Endothelial cell of umbilical vein (primary cell): ENCODE results near the gene PEX5L. TPM values are rescaled to one million over a fixed set of nuclear protein-coding genes. Genes with fewer than 3 reads are reported as not detected.

Experiments used
- BruUV-seq: library from RNA; stranded (reverse); fragments of 400-500 nt; replicated peaks from 2 replicates; lab custom pipeline; 2021; lab: Mats Ljungman, UMichigan
- CTCF ChIA-PET: fragments of 300-600, 350-600 bp; sonication (Branson Sonifier 250); formaldehyde crosslinking; loops from one replicate; lab custom pipeline; 2021; ENCODE audit warnings: antibody characterized with exemption, inconsistent platforms; lab: Charles Lee
- POLR2A ChIA-PET: fragments of 300-600, 350-600 bp; sonication (Branson Sonifier 250); formaldehyde crosslinking; loops from one replicate; lab custom pipeline; 2021; ENCODE audit warnings: antibody characterized with exemption, inconsistent platforms; lab: Charles Lee
- DNase-seq: peaks from one replicate; pipeline ENCODE4 v3.0.0-alpha.2; 2011; ENCODE audit warnings: low read depth, low spot score
- FAIRE-seq: peaks from 2 replicates; lab custom pipeline; 2011; peaks lifted over from hg19 to GRCh38; lab: Jason Lieb, UNC
- H2AFZ ChIP-seq: 2 replicates; pipeline ENCODE4 v1.6.0; 2012; ENCODE audit warnings: low read depth, low read length, control low read depth, inconsistent platforms
- H3K27ac ChIP-seq: 2 replicates; pipeline ENCODE4 v1.5.1; 2011; ENCODE audit warnings: low read depth, mild to moderate bottlenecking, control low read depth, low read length, moderate library complexity; ENCODE audit not compliant: insufficient read depth
- H3K27me3 ChIP-seq, 2 experiments: 2 replicates each; pipeline versions ENCODE4 v1.6.0 to v1.6.1; 2011; ENCODE audit warnings: low read length in 2 of 2, mixed read lengths in 1 of 2; ENCODE audit not compliant: control insufficient read depth in 2 of 2, insufficient read depth in 2 of 2
- H3K36me3 ChIP-seq, 2 experiments: 2 replicates in 1 of 2; 3 replicates in 1 of 2; pipeline ENCODE4 v1.5.1; 2011; ENCODE audit warnings: low read length in 2 of 2, mild to moderate bottlenecking in 1 of 2, moderate library complexity in 1 of 2; ENCODE audit not compliant: control insufficient read depth in 2 of 2, insufficient read depth in 2 of 2; ENCODE audit errors: extremely low read depth in 1 of 2
- H3K4me1 ChIP-seq: 3 replicates; pipeline ENCODE4 v1.5.1; 2011; ENCODE audit warnings: mild to moderate bottlenecking, low read length; ENCODE audit not compliant: control insufficient read depth, insufficient read depth; ENCODE audit errors: extremely low read depth
- H3K4me2 ChIP-seq: 2 replicates; pipeline ENCODE4 v1.6.1; 2011; ENCODE audit warnings: low read length, control low read depth, mixed read lengths; ENCODE audit not compliant: insufficient read depth
- H3K4me3 ChIP-seq, 3 experiments: fragments of 200-600 bp in 1 of 3; sonication (generic), shearing (Covaris generic) in 1 of 3; replicated peaks in 1 of 3; 2 replicates each; pipeline ENCODE4 v1.5.1; 2011 to 2016; ENCODE audit warnings: control low read depth in 3 of 3, low read length in 3 of 3, mild to moderate bottlenecking in 2 of 3, inconsistent platforms in 1 of 3, low read depth in 1 of 3, moderate library complexity in 1 of 3; ENCODE audit not compliant: insufficient read depth in 1 of 3
- H3K79me2 ChIP-seq: 2 replicates; pipeline ENCODE4 v1.6.0; 2012; ENCODE audit warnings: low read length, inconsistent platforms; ENCODE audit not compliant: control insufficient read depth, insufficient read depth
- H3K9ac ChIP-seq: replicated peaks from 2 replicates; pipeline ENCODE3; 2011; ENCODE audit warnings: low read length, control low read depth; ENCODE audit not compliant: insufficient read depth; ENCODE audit errors: extremely low read depth
- H3K9me1 ChIP-seq: replicated peaks from 3 replicates; pipeline ENCODE4 v1.6.0; 2011; ENCODE audit warnings: mild to moderate bottlenecking, low read length; ENCODE audit not compliant: control insufficient read depth, insufficient read depth; ENCODE audit errors: extremely low read depth
- H3K9me3 ChIP-seq: replicated peaks from 2 replicates; pipeline ENCODE4 v1.5.1; 2012; ENCODE audit warnings: low read length, inconsistent platforms; ENCODE audit not compliant: control insufficient read depth, insufficient read depth
- H4K20me1 ChIP-seq: replicated peaks from 2 replicates; pipeline ENCODE3; 2011; ENCODE audit warnings: mild to moderate bottlenecking, low read length; ENCODE audit not compliant: control insufficient read depth, insufficient read depth; ENCODE audit errors: extremely low read depth
- MAX ChIP-seq: IDR thresholded peaks from 2 replicates; pipeline ENCODE4 v1.6.1; 2011; ENCODE audit not compliant: insufficient read depth, insufficient read length
- POLR2AphosphoS5 ChIP-seq: IDR thresholded peaks from 2 replicates; pipeline ENCODE4 v1.6.1; 2012; ENCODE audit warnings: low read depth, mild to moderate bottlenecking, control low read depth, low read length, moderate library complexity; ENCODE audit not compliant: insufficient read depth
- dilution Hi-C: fragments of 300-500 bp; cut with MboI; formaldehyde crosslinking; loops from one replicate; pipeline ENCODE4 v1.15.0; 2019; ENCODE audit warnings: low sequenced_read_pairs; ENCODE audit not compliant: extremely low pct_ligation_motif_present
- intact Hi-C: fragments of 100-400 bp; cut with micrococcal nuclease; formaldehyde crosslinking; loops from one replicate; pipeline ENCODE4 v1.10.0; 2022
- polyA plus RNA-seq, 4 experiments: library from polyadenylated mRNA; depleted of rRNA in 3 of 4; stranded (reverse) in 3 of 4; unstranded in 1 of 4; fragments of >200 nt; gene quantifications; 2 replicates each; pipeline versions ENCODE4 v1.2.1 to v1.2.3, GENCODE V29; 2011 to 2012; ENCODE audit warnings: missing spikeins in 1 of 4
- total RNA-seq: library from RNA; stranded (reverse); gene quantifications from 2 replicates; pipeline ENCODE4 v1.2.3, GENCODE V29; 2021
- TF ChIP-seq, protein P1 (sequence below), 2 donors: IDR thresholded peaks; 1 replicate in 1 of 2; 2 replicates in 1 of 2; pipeline ENCODE4 v1.5.1; 2011; ENCODE audit warnings: low read length in 2 of 2, mild to moderate bottlenecking in 2 of 2, moderate library complexity in 2 of 2, control low read depth in 1 of 2, inconsistent platforms in 1 of 2, low read depth in 1 of 2; ENCODE audit not compliant: insufficient read depth in 1 of 2; ENCODE audit errors: extremely low read depth in 1 of 2

Gene PEX5L
- total and polyA plus RNA-seq, 2 donors (not counting 3 experiments of a cell fraction or from before 2014, with no cell fraction given), result not detected

DNA sequence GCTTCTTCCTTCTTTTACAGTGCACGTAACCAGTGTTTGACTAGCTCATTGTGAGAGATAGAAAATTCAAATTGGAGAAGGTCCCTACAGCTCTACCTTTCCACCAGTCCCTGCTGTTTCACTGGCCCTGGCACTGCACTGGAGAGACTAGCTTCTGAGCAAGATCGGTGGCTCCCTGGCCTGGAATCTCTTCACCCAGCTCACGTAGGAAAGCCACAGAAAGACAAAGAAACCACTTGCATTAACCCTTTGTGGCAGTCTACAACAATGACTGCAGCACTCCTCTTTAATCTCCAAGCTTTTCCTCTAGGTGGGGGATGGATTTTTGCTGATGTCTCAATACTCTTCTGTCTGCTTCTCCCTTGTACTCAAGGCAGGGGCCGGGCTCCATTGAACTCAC is 155.9 kb downstream of the PEX5L start:
- H3K9me3 ChIP-seq, result no peaks in the 10 kb centered on the region
- dilution Hi-C loops (no loop called here), intact Hi-C loops (loop anchor here (1.0 kb wide), 1 partner anchor 38 kb away; no protein-coding TSS in a partner anchor)
- H2AFZ ChIP-seq, result no peak overlapping the region
- no peaks in the 10 kb centered on the region for H3K27me3 ChIP-seq
- H4K20me1 ChIP-seq, result no peaks in the 10 kb centered on the region
- ChIA-PET POLR2A (no interaction called here), CTCF (interaction anchor here (1.0 kb wide), 1 partner anchor 714 kb away, joined by 3 read pairs; no protein-coding TSS in a partner anchor)
- no peaks in the 10 kb centered on the region for H3K9me1 ChIP-seq
- no TSS peak for BruUV-seq
- TF ChIP-seq, protein P1, sequence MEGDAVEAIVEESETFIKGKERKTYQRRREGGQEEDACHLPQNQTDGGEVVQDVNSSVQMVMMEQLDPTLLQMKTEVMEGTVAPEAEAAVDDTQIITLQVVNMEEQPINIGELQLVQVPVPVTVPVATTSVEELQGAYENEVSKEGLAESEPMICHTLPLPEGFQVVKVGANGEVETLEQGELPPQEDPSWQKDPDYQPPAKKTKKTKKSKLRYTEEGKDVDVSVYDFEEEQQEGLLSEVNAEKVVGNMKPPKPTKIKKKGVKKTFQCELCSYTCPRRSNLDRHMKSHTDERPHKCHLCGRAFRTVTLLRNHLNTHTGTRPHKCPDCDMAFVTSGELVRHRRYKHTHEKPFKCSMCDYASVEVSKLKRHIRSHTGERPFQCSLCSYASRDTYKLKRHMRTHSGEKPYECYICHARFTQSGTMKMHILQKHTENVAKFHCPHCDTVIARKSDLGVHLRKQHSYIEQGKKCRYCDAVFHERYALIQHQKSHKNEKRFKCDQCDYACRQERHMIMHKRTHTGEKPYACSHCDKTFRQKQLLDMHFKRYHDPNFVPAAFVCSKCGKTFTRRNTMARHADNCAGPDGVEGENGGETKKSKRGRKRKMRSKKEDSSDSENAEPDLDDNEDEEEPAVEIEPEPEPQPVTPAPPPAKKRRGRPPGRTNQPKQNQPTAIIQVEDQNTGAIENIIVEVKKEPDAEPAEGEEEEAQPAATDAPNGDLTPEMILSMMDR (IDR thresholded peaks at IDR 0.05; ENCODE audit: extremely low read depth in 1 of 2, insufficient read depth in 1 of 2, low read depth in 1 of 2, low read length in 2 of 2), result no peak
- no peak overlapping the region for H3K27ac ChIP-seq
- H3K9ac ChIP-seq, result no peak overlapping the region
- no peak overlapping the region for H3K4me2 ChIP-seq
- no peaks in the 10 kb centered on the region for H3K79me2 ChIP-seq
- no peaks in the 10 kb centered on the region for H3K4me1 ChIP-seq
- H3K4me3 ChIP-seq, result no peak overlapping the region
- H3K36me3 ChIP-seq, result no peaks in the 10 kb centered on the region
- DNase-seq (no peak), FAIRE-seq (no peak)

GRCh38 chr3:179876440-179876839 is 160.3 kb downstream of the PEX5L start:
- intact Hi-C loops (no loop called here), dilution Hi-C loops (no loop called here)
- no TSS peak for BruUV-seq
- H3K27ac ChIP-seq, result no peak overlapping the region
- H3K4me1 ChIP-seq, result no peaks in the 10 kb centered on the region
- no peaks in the 10 kb centered on the region for H3K27me3 ChIP-seq
- FAIRE-seq (no peak), DNase-seq (no peak)
- H3K9me3 ChIP-seq, result no peaks in the 10 kb centered on the region
- ChIA-PET POLR2A (no interaction called here), CTCF (no interaction called here)
- H2AFZ ChIP-seq, result no peak overlapping the region
- TF ChIP-seq MAX, result no peak
- TF ChIP-seq POLR2AphosphoS5, result no peak
- H3K9me1 ChIP-seq, result no peaks in the 10 kb centered on the region
- no peak overlapping the region for H3K4me2 ChIP-seq
- no peak overlapping the region for H3K4me3 ChIP-seq
- no peaks in the 10 kb centered on the region for H4K20me1 ChIP-seq
- H3K79me2 ChIP-seq, result no peaks in the 10 kb centered on the region
- H3K9ac ChIP-seq, result no peak overlapping the region
- no peaks in the 10 kb centered on the region for H3K36me3 ChIP-seq
